Vagina (tissue), 2 donors: ENCODE results near the gene OR10A2. TPM values are rescaled to one million over a fixed set of nuclear protein-coding genes. Genes with fewer than 3 reads are reported as not detected.

Source experiments
- DNase-seq, 2 donors: peaks; one replicate each; pipeline ENCODE4 v3.0.0-alpha.2; 2017; ENCODE audit errors: extremely low spot score in 2 of 2
- H3K27ac ChIP-seq: fragments of 200-600 bp; sonication (generic); one replicate; pipeline ENCODE4 v1.5.1; 2019
- H3K27me3 ChIP-seq: fragments of 200-600 bp; sonication (generic); one replicate; pipeline ENCODE4 v1.5.1; 2019
- H3K36me3 ChIP-seq, 2 donors: fragments of 200-600 bp; sonication (generic); one replicate each; pipeline ENCODE4 v1.5.1; 2017 to 2019
- H3K4me1 ChIP-seq: fragments of 200-600 bp; sonication (generic); one replicate; pipeline ENCODE4 v1.5.1; 2019
- H3K4me3 ChIP-seq, 2 donors: fragments of 200-600 bp; sonication (generic); 1 replicate in 1 of 2; 2 replicates in 1 of 2; pipeline ENCODE4 v1.5.1; 2016 to 2019
- H3K9me3 ChIP-seq: fragments of 200-600 bp; sonication (generic); one replicate; pipeline ENCODE4 v1.5.1; 2019
- POLR2A ChIP-seq, 2 donors: fragments of 450-650 bp; IDR thresholded peaks; one replicate each; pipeline ENCODE4 v1.6.1; 2017; ENCODE audit warnings: antibody characterized with exemption in 2 of 2, mild to moderate bottlenecking in 2 of 2, moderate library complexity in 2 of 2
- POLR2AphosphoS5 ChIP-seq, 2 donors: sonication (generic); formaldehyde crosslinking; IDR thresholded peaks; one replicate each; pipeline ENCODE4 v1.9.0; 2017; ENCODE audit warnings: antibody characterized with exemption in 2 of 2, mild to moderate bottlenecking in 2 of 2, low read depth in 1 of 2; ENCODE audit not compliant: insufficient read depth in 1 of 2
- intact Hi-C: fragments of 100-400 bp; cut with DNase I; formaldehyde crosslinking; loops from one replicate; pipeline ENCODE4 v1.15.1; 2023
- total RNA-seq: library from RNA; depleted of rRNA; stranded (reverse); fragments of >200 nt; gene quantifications from one replicate; pipeline ENCODE4 v1.2.3, GENCODE V29; 2016
- TF ChIP-seq, protein P1 (sequence below), 3 experiments: fragments of 450-650 bp in 2 of 3; fragments of 200-600 bp in 1 of 3; sonication (generic) in 1 of 3; IDR thresholded peaks; one replicate each; pipeline ENCODE4 v1.5.1; 2017 to 2019; ENCODE audit warnings: antibody characterized with exemption in 3 of 3, mild to moderate bottlenecking in 2 of 3, moderate library complexity in 2 of 3

OR10A2 gene
- total RNA-seq, 1 donor from 2014 or later, result not detected

DNA sequence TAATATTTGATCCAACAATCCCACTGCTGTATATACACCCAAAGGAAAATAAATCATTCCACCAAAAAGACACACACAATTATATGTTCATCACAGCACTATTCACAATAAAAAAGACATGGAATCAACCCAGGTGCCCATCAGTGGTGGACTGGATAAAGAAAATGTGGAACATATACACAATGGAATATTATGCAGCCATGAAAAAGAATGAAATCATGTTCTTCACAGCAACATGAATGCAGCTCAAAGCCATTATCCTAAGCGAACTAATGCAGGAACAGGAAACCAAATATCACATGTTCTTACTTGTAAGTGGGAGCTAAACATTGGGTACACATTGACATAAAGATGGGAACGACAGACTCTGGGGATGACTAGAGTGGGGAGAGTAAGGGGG is 56.8 kb downstream of the OR10A2 start:
- Histone ChIP-seq H3K27ac (no peak overlapping the region), H3K4me1 (no peaks in the 10 kb centered on the region), H3K27me3 (no peaks in the 10 kb centered on the region), H3K9me3 (no peaks in the 10 kb centered on the region), H3K4me3 (no peak overlapping the region), H3K36me3 (no peaks in the 10 kb centered on the region)
- intact Hi-C loops, result no loop called here
- TF ChIP-seq, protein P1, sequence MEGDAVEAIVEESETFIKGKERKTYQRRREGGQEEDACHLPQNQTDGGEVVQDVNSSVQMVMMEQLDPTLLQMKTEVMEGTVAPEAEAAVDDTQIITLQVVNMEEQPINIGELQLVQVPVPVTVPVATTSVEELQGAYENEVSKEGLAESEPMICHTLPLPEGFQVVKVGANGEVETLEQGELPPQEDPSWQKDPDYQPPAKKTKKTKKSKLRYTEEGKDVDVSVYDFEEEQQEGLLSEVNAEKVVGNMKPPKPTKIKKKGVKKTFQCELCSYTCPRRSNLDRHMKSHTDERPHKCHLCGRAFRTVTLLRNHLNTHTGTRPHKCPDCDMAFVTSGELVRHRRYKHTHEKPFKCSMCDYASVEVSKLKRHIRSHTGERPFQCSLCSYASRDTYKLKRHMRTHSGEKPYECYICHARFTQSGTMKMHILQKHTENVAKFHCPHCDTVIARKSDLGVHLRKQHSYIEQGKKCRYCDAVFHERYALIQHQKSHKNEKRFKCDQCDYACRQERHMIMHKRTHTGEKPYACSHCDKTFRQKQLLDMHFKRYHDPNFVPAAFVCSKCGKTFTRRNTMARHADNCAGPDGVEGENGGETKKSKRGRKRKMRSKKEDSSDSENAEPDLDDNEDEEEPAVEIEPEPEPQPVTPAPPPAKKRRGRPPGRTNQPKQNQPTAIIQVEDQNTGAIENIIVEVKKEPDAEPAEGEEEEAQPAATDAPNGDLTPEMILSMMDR (IDR thresholded peaks at IDR 0.05), result no peak
- TF ChIP-seq POLR2AphosphoS5 (IDR thresholded peaks at IDR 0.05; ENCODE audit: insufficient read depth in 1 of 2, low read depth in 1 of 2), result no peak
- TF ChIP-seq POLR2A (IDR thresholded peaks at IDR 0.05), result no peak
- DNase-seq, result no peak

DNA sequence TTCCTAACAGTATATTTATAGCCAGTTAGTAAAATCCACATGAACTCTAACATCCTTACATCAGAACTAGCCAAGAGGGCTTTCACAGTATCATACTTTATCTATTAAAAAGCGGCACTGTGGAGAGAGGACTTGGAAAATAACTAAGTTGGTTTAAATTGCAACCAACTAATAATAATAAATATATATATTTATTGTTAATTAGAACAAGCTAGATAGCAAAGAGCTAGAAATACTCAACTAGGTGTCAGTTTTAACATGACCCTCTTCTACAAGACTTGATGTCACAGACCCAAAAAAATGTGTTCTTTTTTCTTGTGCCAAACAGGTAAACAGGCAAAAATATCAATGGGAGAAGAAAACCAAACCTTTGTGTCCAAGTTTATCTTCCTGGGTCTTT is 57.8 kb downstream of the OR10A2 start, which contains the start of gene OR2D3:
OR2D3 (plus strand) TSS at position 301 of the 400 bp plus-strand sequence; CDS start at position 301, 0 bp downstream.
- no peaks in the 10 kb centered on the region for H3K27me3 ChIP-seq
- no peaks in the 10 kb centered on the region for H3K9me3 ChIP-seq
- no peaks in the 10 kb centered on the region for H3K4me1 ChIP-seq
- no peak within 1 kb of the TSS for H3K27ac ChIP-seq
- H3K4me3 ChIP-seq, result no peak within 1 kb of the TSS
- H3K36me3 ChIP-seq, result no peaks in the 10 kb centered on the region
- TF ChIP-seq POLR2A (IDR thresholded peaks at IDR 0.05) (no peak), POLR2AphosphoS5 (IDR thresholded peaks at IDR 0.05; ENCODE audit: insufficient read depth in 1 of 2, low read depth in 1 of 2) (no peak)
- TF ChIP-seq, protein P1 (IDR thresholded peaks at IDR 0.05), result no peak
- intact Hi-C loops, result no loop called here
- no peak for DNase-seq

Other genes with a start within 250 kb of the OR10A2 start
- 77.3 TPM for gene TPP1, start 243.6 kb upstream of the OR10A2 start, total RNA-seq
- 28.7 TPM for gene DCHS1, start 207.2 kb upstream of the OR10A2 start, total RNA-seq
- 55.2 TPM for gene MRPL17, start 179.7 kb upstream of the OR10A2 start, total RNA-seq
- gene OR2AG2, start 91.1 kb upstream of the OR10A2 start, total RNA-seq, result not detected
- not detected for gene OR2AG1, start 80.0 kb upstream of the OR10A2 start, total RNA-seq
- gene OR6A2, start 63.4 kb upstream of the OR10A2 start, total RNA-seq, result not detected
- not detected for gene OR10A5, start 17.4 kb upstream of the OR10A2 start, total RNA-seq
- gene OR10A4, start 13.6 kb downstream of the OR10A2 start, total RNA-seq, result not detected
- not detected for gene OR2D2, start 29.4 kb downstream of the OR10A2 start, total RNA-seq
- not detected for gene OR2D3, start 57.9 kb downstream of the OR10A2 start, total RNA-seq
- 2.0 TPM for gene ZNF215, start 63.4 kb downstream of the OR10A2 start, total RNA-seq
- 3.9 TPM for gene ZNF214, start 157.3 kb downstream of the OR10A2 start, total RNA-seq
- gene NLRP14, start 157.4 kb downstream of the OR10A2 start, total RNA-seq, result not detected
- not detected for gene RBMXL2, start 225.9 kb downstream of the OR10A2 start, total RNA-seq